Measurements from ENCODE around the gene POU1F1.

POU1F1 gene

DNA sequence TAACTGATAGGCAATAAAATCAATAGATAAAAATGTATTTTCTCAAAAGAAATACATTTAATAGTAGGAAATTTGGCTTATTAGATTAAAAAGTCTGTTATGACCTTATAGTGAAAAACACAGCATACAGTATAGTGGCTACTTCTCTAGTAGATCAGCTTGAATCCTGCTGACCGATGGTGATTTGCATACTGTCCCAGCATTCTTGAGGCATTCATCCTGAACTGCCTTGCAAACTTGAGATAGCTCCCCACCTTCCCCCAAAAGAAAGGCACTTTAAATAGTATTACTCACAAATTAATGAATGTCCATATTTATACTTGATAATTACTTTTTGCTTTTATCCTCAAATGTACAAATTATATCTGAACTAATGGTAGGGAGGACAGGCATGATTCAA is 42.6 kb downstream of the POU1F1 start:
- Histone ChIP-seq H3F3A (ENCODE audit: control insufficient read depth, insufficient read depth) (no peaks in the 10 kb centered on the region), H3K9me2 (replicated peaks; ENCODE audit: control insufficient read depth, low read length) (no peaks in the 10 kb centered on the region), H3K4me2 (ENCODE audit: low read length) (no peak overlapping the region), H3K9me3 (ENCODE audit: control insufficient read depth, insufficient read depth, low read length) (no peaks in the 10 kb centered on the region), H3K27me3 (ENCODE audit: control insufficient read depth, low read length) (no peaks in the 10 kb centered on the region), H4K20me1 (ENCODE audit: control insufficient read depth, insufficient read depth, low read depth, low read length) (no peaks in the 10 kb centered on the region), H3K27ac (ENCODE audit: low read depth, low read length) (no peak overlapping the region), H3K79me2 (ENCODE audit: control insufficient read depth, low read length) (peaks cover 63% of the 10 kb centered on the region), H3K4me1 (ENCODE audit: control insufficient read depth, low read length) (peaks cover under 1% of the 10 kb centered on the region; the same call in 1 of the 2 replicates), H3K36me3 (ENCODE audit: control insufficient read depth, low read length) (no peaks in the 10 kb centered on the region), H3K4me3 (ENCODE audit: low read length) (no peak overlapping the region)
- no peak for TF ChIP-seq EZH2phosphoT487 (IDR thresholded peaks at IDR 0.05; ENCODE audit: borderline replicate concordance, low read length)
- no peak for TF ChIP-seq CTCF (IDR thresholded peaks at IDR 0.05; ENCODE audit: low read depth, low read length, poor library complexity, severe bottlenecking)

GRCh38 chr3:87229113-87229512 is 47.3 kb downstream of the POU1F1 start:
- TF ChIP-seq CTCF (IDR thresholded peaks at IDR 0.05; ENCODE audit: low read depth, low read length, poor library complexity, severe bottlenecking) (no peak), EZH2phosphoT487 (IDR thresholded peaks at IDR 0.05; ENCODE audit: borderline replicate concordance, low read length) (no peak)
- peaks cover 13% of the 10 kb centered on the region for H3K4me1 ChIP-seq (ENCODE audit: control insufficient read depth, low read length)
- H3F3A ChIP-seq (ENCODE audit: control insufficient read depth, insufficient read depth) = no peaks in the 10 kb centered on the region
- peak overlapping the region; percentile 94 for H3K4me2 ChIP-seq (ENCODE audit: low read length)
- H3K36me3 ChIP-seq (ENCODE audit: control insufficient read depth, low read length) = peaks cover 5% of the 10 kb centered on the region; the same call in 1 of the 2 replicates
- no peak overlapping the region for H3K4me3 ChIP-seq (ENCODE audit: low read length)
- H3K27ac ChIP-seq (ENCODE audit: low read depth, low read length) = no peak overlapping the region
- no peaks in the 10 kb centered on the region for H3K9me2 ChIP-seq (replicated peaks; ENCODE audit: control insufficient read depth, low read length)
- peaks cover 69% of the 10 kb centered on the region for H3K79me2 ChIP-seq (ENCODE audit: control insufficient read depth, low read length)
- no peaks in the 10 kb centered on the region for H3K9me3 ChIP-seq (ENCODE audit: control insufficient read depth, insufficient read depth, low read length)
- no peaks in the 10 kb centered on the region for H4K20me1 ChIP-seq (ENCODE audit: control insufficient read depth, insufficient read depth, low read depth, low read length)
- no peaks in the 10 kb centered on the region for H3K27me3 ChIP-seq (ENCODE audit: control insufficient read depth, low read length)

DNA sequence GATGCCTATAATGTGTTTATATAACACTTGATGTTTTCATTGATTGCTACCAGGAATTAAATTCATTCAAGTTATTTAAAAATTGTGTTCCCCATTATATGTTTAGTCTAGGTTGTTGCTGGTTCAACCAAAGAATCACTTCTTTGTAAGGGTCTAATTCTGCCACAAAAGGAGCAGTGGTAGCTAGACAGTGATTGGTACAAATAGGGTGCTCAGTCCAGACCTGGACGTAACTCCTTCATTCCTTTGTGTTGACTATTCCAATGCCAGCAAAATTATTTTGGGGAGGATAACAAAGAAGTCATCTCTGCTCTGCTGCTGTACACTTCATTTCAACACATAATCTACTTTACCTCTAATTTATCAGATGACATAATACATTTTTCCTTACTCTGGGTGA is 48.1 kb downstream of the POU1F1 start:
- no peaks in the 10 kb centered on the region for H4K20me1 ChIP-seq (ENCODE audit: control insufficient read depth, insufficient read depth, low read depth, low read length)
- no peaks in the 10 kb centered on the region for H3K9me3 ChIP-seq (ENCODE audit: control insufficient read depth, insufficient read depth, low read length)
- H3F3A ChIP-seq (ENCODE audit: control insufficient read depth, insufficient read depth) = no peaks in the 10 kb centered on the region
- H3K27me3 ChIP-seq (ENCODE audit: control insufficient read depth, low read length) = no peaks in the 10 kb centered on the region
- H3K36me3 ChIP-seq (ENCODE audit: control insufficient read depth, low read length) = peaks cover 5% of the 10 kb centered on the region; the same call in 1 of the 2 replicates
- H3K4me1 ChIP-seq (ENCODE audit: control insufficient read depth, low read length) = peaks cover 13% of the 10 kb centered on the region
- peak overlapping the region; percentile 94 for H3K4me2 ChIP-seq (ENCODE audit: low read length)
- H3K27ac ChIP-seq (ENCODE audit: low read depth, low read length) = no peak overlapping the region
- peaks cover 61% of the 10 kb centered on the region for H3K79me2 ChIP-seq (ENCODE audit: control insufficient read depth, low read length)
- TF ChIP-seq CTCF (IDR thresholded peaks at IDR 0.05; ENCODE audit: low read depth, low read length, poor library complexity, severe bottlenecking) = no peak
- no peak for TF ChIP-seq EZH2phosphoT487 (IDR thresholded peaks at IDR 0.05; ENCODE audit: borderline replicate concordance, low read length)
- peak overlapping the region; percentile 98 for H3K4me3 ChIP-seq (ENCODE audit: low read length)
- no peaks in the 10 kb centered on the region for H3K9me2 ChIP-seq (replicated peaks; ENCODE audit: control insufficient read depth, low read length)

DNA sequence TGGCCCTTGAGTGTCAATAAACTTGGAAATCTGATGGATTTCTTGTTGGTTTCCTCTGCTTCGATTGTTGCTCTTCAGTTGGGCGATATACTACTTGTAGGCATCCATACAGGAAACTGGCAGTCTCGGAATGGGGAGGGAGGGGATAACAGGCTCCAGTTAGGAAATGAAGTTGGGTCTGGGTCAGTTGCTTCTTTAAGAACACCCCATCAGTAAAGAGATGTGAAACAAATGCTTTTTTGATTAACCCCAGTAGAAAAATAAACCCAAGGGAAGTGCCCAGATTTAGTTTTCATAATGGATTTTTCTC is 48.6 kb downstream of the POU1F1 start:
- H3K27ac ChIP-seq (ENCODE audit: low read depth, low read length) = no peak overlapping the region
- no peaks in the 10 kb centered on the region for H3K9me2 ChIP-seq (replicated peaks; ENCODE audit: control insufficient read depth, low read length)
- H3K79me2 ChIP-seq (ENCODE audit: control insufficient read depth, low read length) = peaks cover 56% of the 10 kb centered on the region

More for the DNA sequence above, 48.6 kb downstream of the POU1F1 start:
- Histone ChIP-seq H3F3A (ENCODE audit: control insufficient read depth, insufficient read depth) (no peaks in the 10 kb centered on the region), H3K36me3 (ENCODE audit: control insufficient read depth, low read length) (peaks cover 5% of the 10 kb centered on the region; the same call in 1 of the 2 replicates), H4K20me1 (ENCODE audit: control insufficient read depth, insufficient read depth, low read depth, low read length) (no peaks in the 10 kb centered on the region), H3K4me3 (ENCODE audit: low read length) (peak overlapping the region; percentile 98), H3K9me3 (ENCODE audit: control insufficient read depth, insufficient read depth, low read length) (no peaks in the 10 kb centered on the region), H3K4me2 (ENCODE audit: low read length) (peak overlapping the region; percentile 94), H3K27me3 (ENCODE audit: control insufficient read depth, low read length) (no peaks in the 10 kb centered on the region), H3K4me1 (ENCODE audit: control insufficient read depth, low read length) (peaks cover 13% of the 10 kb centered on the region)
- TF ChIP-seq EZH2phosphoT487 (IDR thresholded peaks at IDR 0.05; ENCODE audit: borderline replicate concordance, low read length) = no peak
- TF ChIP-seq CTCF (IDR thresholded peaks at IDR 0.05; ENCODE audit: low read depth, low read length, poor library complexity, severe bottlenecking) = no peak
